Smooth muscle cell (in vitro differentiated cells): ENCODE data around the gene ARRDC1. TPM values are rescaled to one million over a fixed set of nuclear protein-coding genes. Genes with fewer than 3 reads are reported as not detected.

Source experiments
- DNase-seq: peaks from one replicate; lab custom pipeline; 2025; ENCODE audit not compliant: unreplicated experiment; lab: John Stamatoyannopoulos, UW
- H2AFZ ChIP-seq: fragments of 200-600 bp; sonication (generic); 2 replicates; pipeline ENCODE4 v1.6.0; 2016; ENCODE audit warnings: antibody characterized with exemption, low read depth, mild to moderate bottlenecking
- H3F3A ChIP-seq: fragments of 200-600 bp; sonication (generic); 2 replicates; pipeline ENCODE4 v1.6.0; 2017; ENCODE audit warnings: antibody characterized with exemption, low read depth
- H3K27ac ChIP-seq: fragments of 200-600 bp; sonication (generic); 2 replicates; pipeline ENCODE4 v1.5.1; 2016; ENCODE audit warnings: low read depth, mild to moderate bottlenecking
- H3K27me3 ChIP-seq: fragments of 200-600 bp; sonication (generic); 2 replicates; pipeline ENCODE4 v1.6.1; 2016; ENCODE audit warnings: low read depth, mild to moderate bottlenecking
- H3K36me3 ChIP-seq: fragments of 200-600 bp; sonication (generic); 2 replicates; pipeline ENCODE4 v1.5.1; 2016; ENCODE audit warnings: low read depth
- H3K4me1 ChIP-seq: fragments of 200-600 bp; sonication (generic); 2 replicates; pipeline ENCODE4 v1.5.1; 2016; ENCODE audit warnings: low read depth
- H3K4me2 ChIP-seq: fragments of 200-600 bp; sonication (generic); 2 replicates; pipeline ENCODE4 v1.6.0; 2016; ENCODE audit warnings: mild to moderate bottlenecking
- H3K4me3 ChIP-seq: fragments of 200-600 bp; sonication (generic); 2 replicates; pipeline ENCODE4 v1.5.1; 2016; ENCODE audit warnings: mild to moderate bottlenecking
- H3K79me2 ChIP-seq: fragments of 200-600 bp; sonication (generic); 2 replicates; pipeline ENCODE4 v1.6.0; 2016; ENCODE audit warnings: low read depth, mild to moderate bottlenecking
- H3K9ac ChIP-seq: fragments of 200-600 bp; sonication (generic); 2 replicates; pipeline ENCODE4 v1.6.0; 2016; ENCODE audit warnings: low read depth
- H3K9me3 ChIP-seq: fragments of 200-600 bp; sonication (generic); replicated peaks from 2 replicates; pipeline ENCODE4 v1.5.1; 2016; ENCODE audit warnings: low read depth
- H4K20me1 ChIP-seq: fragments of 200-600 bp; sonication (generic); 2 replicates; pipeline ENCODE4 v1.6.0; 2016; ENCODE audit warnings: low read depth
- CTCF ChIP-seq: fragments of 200-600 bp; sonication (generic); IDR thresholded peaks from 2 replicates; pipeline ENCODE4 v1.5.1; 2017; ENCODE audit warnings: borderline replicate concordance, mild to moderate bottlenecking, antibody characterized with exemption; ENCODE audit not compliant: insufficient read depth, poor library complexity, severe bottlenecking
- WGBS: methylation state at CpG from one replicate; pipeline ENCODE4 v1.1.7; 2016; ENCODE audit warnings: low lambda C conversion rate; 5-methylcytosine and 5-hydroxymethylcytosine counted together
- polyA plus RNA-seq: library from polyadenylated mRNA; unstranded; fragments of >200 nt; fragmentation: Nextera tagmentation; extraction: Ambion mirVana; gene quantifications from 2 replicates; pipeline ENCODE4 v1.2.1, GENCODE V29; 2016
- total RNA-seq: library from RNA; depleted of rRNA; stranded (reverse); fragments of >200 nt; gene quantifications from 2 replicates; pipeline ENCODE4 v1.2.3, GENCODE V29; 2014

Gene ARRDC1
- total and polyA plus RNA-seq, 2 experiments from 2014 or later: 16.7 to 18.7 TPM

GRCh38 chr9:137630126-137630525 is 24.6 kb downstream of the ARRDC1 start:
- peaks cover 100% of the 10 kb centered on the region for H3K79me2 ChIP-seq
- no peaks in the 10 kb centered on the region for H3K27me3 ChIP-seq
- 86% methylated on average over 1 of the region's 1 CpG for WGBS
- H3K27ac ChIP-seq: no peak overlapping the region
- no peaks in the 10 kb centered on the region for H3K4me1 ChIP-seq
- no peak overlapping the region for H3K9ac ChIP-seq
- H3K9me3 ChIP-seq: no peaks in the 10 kb centered on the region
- peaks cover 100% of the 10 kb centered on the region for H4K20me1 ChIP-seq
- no peak for DNase-seq
- H2AFZ ChIP-seq: no peak overlapping the region
- no peak for TF ChIP-seq CTCF
- H3F3A ChIP-seq: peaks cover 5% of the 10 kb centered on the region
- no peak overlapping the region for H3K4me3 ChIP-seq
- H3K4me2 ChIP-seq: no peak overlapping the region
- no peaks in the 10 kb centered on the region for H3K36me3 ChIP-seq

- Histone ChIP-seq H3K79me2 (peaks cover 100% of the 10 kb centered on the region), H2AFZ (no peak overlapping the region), H3K27ac (no peak overlapping the region), H4K20me1 (peaks cover 100% of the 10 kb centered on the region), H3K27me3 (no peaks in the 10 kb centered on the region), H3K9ac (no peak overlapping the region), H3K4me3 (no peak overlapping the region), H3K4me2 (no peak overlapping the region), H3K9me3 (no peaks in the 10 kb centered on the region), H3K4me1 (no peaks in the 10 kb centered on the region), H3K36me3 (no peaks in the 10 kb centered on the region), H3F3A (peaks cover 5% of the 10 kb centered on the region)
- WGBS: 96% methylated on average over 4 of the region's 4 CpGs
- TF ChIP-seq CTCF: no peak
- no peak for DNase-seq
Measured at GRCh38 chr9:137630679-137631078, 25.2 kb downstream of the ARRDC1 start.

- no peak overlapping the region for H2AFZ ChIP-seq
- 97% methylated on average over 16 of the region's 16 CpGs for WGBS
Measured at GRCh38 chr9:137631345-137632229, 26.1 kb downstream of the ARRDC1 start.

More at GRCh38 chr9:137631345-137632229, 26.1 kb downstream of the ARRDC1 start:
- H3K4me1 ChIP-seq: no peaks in the 10 kb centered on the region
- H3K4me3 ChIP-seq: no peak overlapping the region
- no peak overlapping the region for H3K27ac ChIP-seq
- no peaks in the 10 kb centered on the region for H3K9me3 ChIP-seq
- H3K4me2 ChIP-seq: no peak overlapping the region
- H3K27me3 ChIP-seq: no peaks in the 10 kb centered on the region
- H3K36me3 ChIP-seq: no peaks in the 10 kb centered on the region
- H3K9ac ChIP-seq: no peak overlapping the region
- peaks cover 100% of the 10 kb centered on the region for H3K79me2 ChIP-seq
- TF ChIP-seq CTCF: no peak
- no peak for DNase-seq
- peaks cover 100% of the 10 kb centered on the region for H4K20me1 ChIP-seq
- peaks cover 5% of the 10 kb centered on the region for H3F3A ChIP-seq
